PC-9 (cell line): ENCODE data around the gene ZNF446.

Experiments
- EZH2 ChIP-seq: fragments of 200-600 bp; sonication (generic); IDR thresholded peaks from 2 replicates; pipeline ENCODE4 v1.8.0; 2017; ENCODE audit warnings: antibody characterized with exemption, low read depth
- TF ChIP-seq, protein P1 (sequence below): fragments of 200-600 bp; sonication (generic); conservative IDR thresholded peaks from 2 replicates; pipeline ENCODE4 v1.6.1; 2017; ENCODE audit warnings: mixed run types, antibody characterized with exemption, mild to moderate bottlenecking, moderate library complexity

- TF ChIP-seq, protein P1, sequence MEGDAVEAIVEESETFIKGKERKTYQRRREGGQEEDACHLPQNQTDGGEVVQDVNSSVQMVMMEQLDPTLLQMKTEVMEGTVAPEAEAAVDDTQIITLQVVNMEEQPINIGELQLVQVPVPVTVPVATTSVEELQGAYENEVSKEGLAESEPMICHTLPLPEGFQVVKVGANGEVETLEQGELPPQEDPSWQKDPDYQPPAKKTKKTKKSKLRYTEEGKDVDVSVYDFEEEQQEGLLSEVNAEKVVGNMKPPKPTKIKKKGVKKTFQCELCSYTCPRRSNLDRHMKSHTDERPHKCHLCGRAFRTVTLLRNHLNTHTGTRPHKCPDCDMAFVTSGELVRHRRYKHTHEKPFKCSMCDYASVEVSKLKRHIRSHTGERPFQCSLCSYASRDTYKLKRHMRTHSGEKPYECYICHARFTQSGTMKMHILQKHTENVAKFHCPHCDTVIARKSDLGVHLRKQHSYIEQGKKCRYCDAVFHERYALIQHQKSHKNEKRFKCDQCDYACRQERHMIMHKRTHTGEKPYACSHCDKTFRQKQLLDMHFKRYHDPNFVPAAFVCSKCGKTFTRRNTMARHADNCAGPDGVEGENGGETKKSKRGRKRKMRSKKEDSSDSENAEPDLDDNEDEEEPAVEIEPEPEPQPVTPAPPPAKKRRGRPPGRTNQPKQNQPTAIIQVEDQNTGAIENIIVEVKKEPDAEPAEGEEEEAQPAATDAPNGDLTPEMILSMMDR: no peak
- TF ChIP-seq EZH2: no peak
Observed at GRCh38 chr19:58466089-58466759, 9.9 kb upstream of the ZNF446 start.
